Subcutaneous adipose tissue (tissue), 4 donors: ENCODE data around the gene SEZ6. TPM values are rescaled to one million over a fixed set of nuclear protein-coding genes. Genes with fewer than 3 reads are reported as not detected.

Experiments used
- total RNA-seq, 4 donors: library from RNA; depleted of rRNA; stranded (reverse); fragments of >200 nt; gene quantifications; one replicate each; pipeline ENCODE4 v1.1.0, GENCODE V29; 2016
- TF ChIP-seq, protein P1 (sequence below): fragments of 450-650 bp; IDR thresholded peaks from one replicate; pipeline ENCODE4 v1.5.1; 2016; ENCODE audit warnings: low read depth, mild to moderate bottlenecking, control low read depth, antibody characterized with exemption, moderate library complexity

SEZ6 gene
- total RNA-seq, 4 donors from 2014 or later: not detected

DNA sequence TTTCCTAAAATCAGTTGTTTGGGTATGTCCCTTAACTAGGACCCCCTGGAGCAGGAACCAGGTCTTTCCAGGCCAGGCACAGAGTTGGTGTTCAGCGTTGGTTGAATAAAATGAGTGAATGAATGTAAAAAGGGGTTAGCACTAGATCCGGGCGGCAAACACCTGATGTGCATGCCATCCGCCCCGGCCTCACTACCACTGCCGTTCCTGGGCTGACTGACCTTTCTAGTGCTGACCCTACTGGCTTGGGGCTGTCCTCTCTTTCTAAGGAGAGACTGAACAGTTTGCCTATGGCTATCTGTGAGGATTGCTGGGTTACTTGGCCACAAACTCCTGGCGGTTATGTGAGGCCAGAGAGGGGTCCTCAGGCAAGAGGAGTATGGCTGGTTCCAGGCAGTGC is 44.4 kb downstream of the SEZ6 start:
- TF ChIP-seq, protein P1, sequence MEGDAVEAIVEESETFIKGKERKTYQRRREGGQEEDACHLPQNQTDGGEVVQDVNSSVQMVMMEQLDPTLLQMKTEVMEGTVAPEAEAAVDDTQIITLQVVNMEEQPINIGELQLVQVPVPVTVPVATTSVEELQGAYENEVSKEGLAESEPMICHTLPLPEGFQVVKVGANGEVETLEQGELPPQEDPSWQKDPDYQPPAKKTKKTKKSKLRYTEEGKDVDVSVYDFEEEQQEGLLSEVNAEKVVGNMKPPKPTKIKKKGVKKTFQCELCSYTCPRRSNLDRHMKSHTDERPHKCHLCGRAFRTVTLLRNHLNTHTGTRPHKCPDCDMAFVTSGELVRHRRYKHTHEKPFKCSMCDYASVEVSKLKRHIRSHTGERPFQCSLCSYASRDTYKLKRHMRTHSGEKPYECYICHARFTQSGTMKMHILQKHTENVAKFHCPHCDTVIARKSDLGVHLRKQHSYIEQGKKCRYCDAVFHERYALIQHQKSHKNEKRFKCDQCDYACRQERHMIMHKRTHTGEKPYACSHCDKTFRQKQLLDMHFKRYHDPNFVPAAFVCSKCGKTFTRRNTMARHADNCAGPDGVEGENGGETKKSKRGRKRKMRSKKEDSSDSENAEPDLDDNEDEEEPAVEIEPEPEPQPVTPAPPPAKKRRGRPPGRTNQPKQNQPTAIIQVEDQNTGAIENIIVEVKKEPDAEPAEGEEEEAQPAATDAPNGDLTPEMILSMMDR: no peak

DNA sequence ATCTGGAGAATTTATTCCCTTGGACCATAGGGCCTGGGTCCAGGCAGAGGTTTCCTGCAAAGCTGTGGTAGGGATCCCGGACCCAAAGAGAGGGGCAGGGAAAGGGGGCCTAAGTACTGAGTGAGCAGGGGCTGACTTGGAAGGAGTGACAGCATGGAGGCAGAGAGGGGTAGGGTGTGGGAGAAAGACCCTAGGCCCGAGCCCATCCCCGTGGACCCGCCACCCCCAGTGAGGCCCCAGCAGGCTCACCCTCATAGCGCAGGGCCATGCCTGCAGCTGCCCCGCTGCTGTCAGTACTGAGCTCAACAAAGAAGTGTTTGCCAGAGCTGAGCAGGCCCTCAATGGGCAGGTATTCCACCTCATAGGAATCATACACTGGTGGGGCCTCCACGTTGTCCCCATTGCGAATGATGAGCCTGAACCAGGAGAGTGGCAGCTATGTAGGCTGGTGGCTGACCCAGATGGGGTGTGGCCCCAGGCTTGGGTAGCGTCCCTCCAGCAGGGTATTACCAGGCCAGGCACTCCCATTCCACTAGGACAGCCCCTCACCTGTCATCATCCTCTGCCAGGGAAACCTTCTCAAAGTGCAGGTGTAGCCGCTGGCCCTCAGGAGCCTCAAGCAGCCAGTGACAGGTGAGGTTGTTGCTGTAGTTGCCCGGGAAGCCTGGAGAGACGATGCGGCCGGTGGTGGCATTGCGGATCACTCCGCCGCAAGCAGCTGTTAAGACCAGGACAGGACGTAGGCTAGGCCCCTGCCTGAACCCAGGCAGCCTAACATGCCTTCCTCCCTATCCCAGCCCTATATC is 45.4 kb downstream of the SEZ6 start:
- TF ChIP-seq, protein P1: no peak

DNA sequence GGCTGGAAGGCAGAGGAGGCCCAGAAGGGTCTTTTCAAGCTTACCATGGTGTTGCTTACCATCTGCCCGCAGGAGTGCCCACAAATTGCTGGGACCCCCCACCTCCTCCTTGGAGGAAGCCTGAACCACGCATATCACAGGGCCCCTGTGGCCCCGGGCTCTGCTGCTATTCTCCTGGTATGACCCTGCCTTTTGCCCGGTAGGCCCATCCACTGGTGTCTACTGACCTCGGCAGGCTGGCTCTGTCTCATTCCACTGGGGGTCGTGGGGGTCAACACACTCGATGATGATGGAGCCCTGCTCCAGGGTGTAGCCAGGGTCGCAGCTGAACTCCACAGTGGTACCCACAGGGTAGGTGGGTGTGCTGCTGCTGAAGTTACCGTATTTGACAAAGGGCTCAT is 46.4 kb downstream of the SEZ6 start:
- TF ChIP-seq, protein P1: no peak

DNA sequence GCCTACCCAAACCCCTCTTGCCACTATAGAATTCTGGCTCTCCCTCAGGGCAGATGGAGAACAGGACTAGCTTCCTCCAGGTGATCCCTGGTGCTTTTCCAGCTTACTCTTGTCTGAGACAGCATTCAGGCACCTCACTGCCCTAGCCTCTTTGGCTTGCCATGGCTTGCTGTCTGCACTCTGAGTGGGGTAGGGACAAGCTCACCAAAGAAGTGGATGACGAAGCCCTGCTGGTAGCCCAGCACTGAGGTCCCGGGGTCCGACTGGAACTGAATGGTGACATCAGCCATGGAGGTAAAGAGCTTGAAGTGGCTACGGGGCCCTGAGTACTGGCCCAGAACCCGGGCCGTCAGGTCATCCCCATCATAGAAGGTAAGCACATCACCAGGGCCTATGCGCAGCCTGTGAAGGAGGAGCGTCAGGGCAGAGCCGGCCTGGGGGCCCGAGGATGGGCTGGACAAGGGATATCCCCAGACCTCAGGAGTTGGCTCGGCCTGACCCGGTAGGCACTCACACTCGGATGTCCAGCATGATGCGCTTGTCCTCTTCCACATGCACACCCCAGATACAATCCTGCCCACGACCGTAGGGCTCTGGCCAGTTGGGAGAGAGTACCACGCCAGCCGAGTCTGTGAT is 46.9 kb downstream of the SEZ6 start:
- TF ChIP-seq, protein P1: no peak

DNA sequence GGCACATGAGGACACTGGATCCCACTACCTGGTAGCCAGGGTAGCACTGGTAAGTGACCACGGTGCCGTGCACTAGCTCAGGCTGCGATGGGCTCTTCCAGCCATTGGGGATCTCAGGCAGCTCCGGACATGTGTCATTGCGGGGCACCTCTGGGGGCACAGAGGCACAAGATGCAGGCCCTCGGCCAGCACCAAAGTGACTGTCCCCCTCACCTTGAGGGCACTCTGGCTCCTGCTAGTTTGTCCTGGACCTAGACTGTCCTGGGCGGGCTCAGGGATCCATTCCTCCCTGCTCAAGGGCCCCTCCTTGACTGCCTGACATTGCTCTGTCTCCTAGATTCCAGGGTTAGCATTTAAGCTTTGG is 47.9 kb downstream of the SEZ6 start:
- TF ChIP-seq, protein P1: no peak

DNA sequence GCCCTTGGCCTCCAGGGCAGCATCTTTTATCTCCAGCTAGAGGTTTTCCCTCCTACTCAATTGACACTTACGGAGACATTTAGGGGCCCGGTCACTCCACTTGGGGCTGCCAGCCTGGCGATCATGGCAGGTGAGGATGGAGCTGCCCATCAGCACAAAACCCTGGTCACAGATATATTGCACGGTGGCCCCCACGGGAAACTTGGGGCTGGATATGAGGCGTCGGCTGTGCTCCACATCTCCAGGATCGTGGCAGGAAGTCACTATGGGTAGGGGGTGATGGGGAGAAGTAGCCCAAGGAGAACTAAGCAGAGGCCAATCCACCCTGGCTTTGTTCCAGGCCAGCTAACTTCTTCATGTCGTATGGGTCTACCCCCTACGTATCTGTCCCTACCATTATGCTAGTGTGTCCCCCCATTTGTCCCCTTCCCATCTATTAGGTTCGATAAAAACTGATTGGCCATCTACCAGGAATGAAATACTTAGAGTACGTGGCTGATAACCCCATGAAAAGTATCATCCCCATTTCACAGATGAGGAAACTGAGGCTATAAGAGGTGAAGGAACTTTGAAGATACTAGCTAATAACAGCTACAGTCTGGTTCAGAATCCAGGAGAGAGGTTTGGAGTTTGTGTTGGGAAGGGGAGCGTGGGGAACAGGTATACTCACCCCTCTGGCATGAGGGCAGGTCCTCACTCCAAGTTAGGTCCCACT is 48.4 kb downstream of the SEZ6 start:
- TF ChIP-seq, protein P1: no peak

DNA sequence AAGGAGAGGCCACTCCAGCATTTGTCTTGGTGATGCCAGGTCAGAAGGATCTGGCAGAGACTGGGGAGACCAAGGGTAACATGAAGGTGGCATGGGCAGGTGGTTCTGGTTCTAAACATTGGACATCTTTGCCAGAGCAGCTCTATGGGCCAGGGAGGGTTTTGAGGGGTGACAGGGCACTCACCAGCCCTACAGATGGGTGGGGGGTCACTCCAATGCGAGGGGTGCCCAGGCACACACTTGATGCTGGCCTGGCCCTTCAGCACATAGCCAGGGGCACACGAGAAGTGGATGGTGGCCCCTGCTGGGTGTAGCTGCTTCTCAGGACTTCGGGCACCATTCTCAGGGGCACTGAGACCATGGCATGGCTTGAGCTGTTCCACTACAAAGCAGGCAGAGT is 49.0 kb downstream of the SEZ6 start:
- TF ChIP-seq, protein P1: no peak
